Activated naive CD8-positive, alpha-beta T cell (primary cell): Measurements from ENCODE around the gene ALAS1.
"Not testable (repeated sequence)": the region's sequence is repeated elsewhere in the genome, so short reads cannot be mapped to it uniquely, and the experiment has no call there.

ENCODE experiments used
- H3K27ac Mint-ChIP-seq: one replicate; pipeline ENCODE4 v1.8.0; 2021; ENCODE audit warnings: mixed read lengths
- H3K27me3 Mint-ChIP-seq: one replicate; pipeline ENCODE4 v1.8.0; 2021; ENCODE audit warnings: mixed read lengths
- H3K36me3 Mint-ChIP-seq: one replicate; pipeline ENCODE4 v1.8.0; 2021; ENCODE audit warnings: mixed read lengths
- H3K4me1 Mint-ChIP-seq: one replicate; pipeline ENCODE4 v1.8.0; 2021; ENCODE audit warnings: low read depth, mixed read lengths
- H3K4me3 Mint-ChIP-seq: one replicate; pipeline ENCODE4 v1.8.0; 2021; ENCODE audit warnings: mild to moderate bottlenecking, mixed read lengths
- H3K9me3 Mint-ChIP-seq: one replicate; pipeline ENCODE4 v1.8.0; 2021; ENCODE audit warnings: low read depth, mixed read lengths

ALAS1 gene

DNA sequence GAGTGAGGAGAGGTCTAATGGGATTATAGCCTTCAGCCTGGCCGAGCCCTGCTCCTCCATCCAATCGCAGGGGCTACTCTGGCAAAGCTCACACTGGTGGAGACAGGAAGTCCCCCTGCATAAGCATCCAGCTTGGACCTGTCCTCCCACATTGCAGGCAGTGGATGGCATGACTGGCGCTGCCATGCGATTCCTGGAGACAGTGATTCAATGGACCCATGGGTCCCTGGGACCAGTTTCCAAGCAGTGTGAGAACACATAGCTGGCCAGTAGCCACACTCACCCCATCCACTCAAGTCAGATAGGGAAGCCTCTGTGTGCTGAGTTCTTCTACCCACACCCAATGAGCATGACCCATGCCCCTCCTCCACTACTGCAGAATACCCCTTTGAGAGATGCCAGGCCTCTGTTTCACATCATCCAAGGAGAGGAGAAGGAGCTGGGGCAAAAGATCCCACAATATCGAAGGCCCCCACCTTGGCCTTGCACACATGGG is 25.6 kb upstream of the ALAS1 start:
- Mint-ChIP-seq H3K36me3 (peaks cover 2% of the 10 kb centered on the region), H3K27ac (no peak overlapping the region), H3K9me3 (no peaks in the 10 kb centered on the region), H3K27me3 (no peaks in the 10 kb centered on the region), H3K4me3 (no peak overlapping the region), H3K4me1 (peaks cover 3% of the 10 kb centered on the region)

- Mint-ChIP-seq H3K4me1 (peaks cover 3% of the 10 kb centered on the region), H3K9me3 (no peaks in the 10 kb centered on the region), H3K36me3 (no peaks in the 10 kb centered on the region), H3K4me3 (no peak overlapping the region), H3K27ac (no peak overlapping the region), H3K27me3 (no peaks in the 10 kb centered on the region)
Measured at GRCh38 chr3:52173101-52173500, 24.9 kb upstream of the ALAS1 start.

DNA sequence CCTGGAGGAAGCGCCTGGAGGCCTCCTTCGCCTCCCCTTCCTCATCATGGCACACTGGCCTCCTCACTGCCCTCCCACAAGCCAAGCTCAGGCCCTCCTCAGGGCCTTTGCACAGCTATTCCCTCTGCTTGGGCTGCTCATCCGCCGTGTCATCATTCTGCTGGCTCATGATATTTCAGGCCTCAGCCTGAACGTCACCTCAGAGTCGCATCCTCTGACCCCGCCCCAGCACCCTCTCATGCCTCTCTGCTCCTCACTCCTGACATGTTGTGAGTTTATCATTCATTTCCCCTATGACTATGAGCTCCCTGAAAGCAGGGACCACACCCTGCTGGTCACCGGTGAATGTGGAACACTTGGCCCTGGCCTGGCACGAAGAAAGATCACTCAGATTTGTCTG is 23.1 kb upstream of the ALAS1 start:
- Mint-ChIP-seq H3K36me3 (no peaks in the 10 kb centered on the region), H3K27me3 (no peaks in the 10 kb centered on the region), H3K9me3 (no peaks in the 10 kb centered on the region), H3K27ac (no peak overlapping the region), H3K4me3 (no peak overlapping the region), H3K4me1 (peaks cover 3% of the 10 kb centered on the region)

DNA sequence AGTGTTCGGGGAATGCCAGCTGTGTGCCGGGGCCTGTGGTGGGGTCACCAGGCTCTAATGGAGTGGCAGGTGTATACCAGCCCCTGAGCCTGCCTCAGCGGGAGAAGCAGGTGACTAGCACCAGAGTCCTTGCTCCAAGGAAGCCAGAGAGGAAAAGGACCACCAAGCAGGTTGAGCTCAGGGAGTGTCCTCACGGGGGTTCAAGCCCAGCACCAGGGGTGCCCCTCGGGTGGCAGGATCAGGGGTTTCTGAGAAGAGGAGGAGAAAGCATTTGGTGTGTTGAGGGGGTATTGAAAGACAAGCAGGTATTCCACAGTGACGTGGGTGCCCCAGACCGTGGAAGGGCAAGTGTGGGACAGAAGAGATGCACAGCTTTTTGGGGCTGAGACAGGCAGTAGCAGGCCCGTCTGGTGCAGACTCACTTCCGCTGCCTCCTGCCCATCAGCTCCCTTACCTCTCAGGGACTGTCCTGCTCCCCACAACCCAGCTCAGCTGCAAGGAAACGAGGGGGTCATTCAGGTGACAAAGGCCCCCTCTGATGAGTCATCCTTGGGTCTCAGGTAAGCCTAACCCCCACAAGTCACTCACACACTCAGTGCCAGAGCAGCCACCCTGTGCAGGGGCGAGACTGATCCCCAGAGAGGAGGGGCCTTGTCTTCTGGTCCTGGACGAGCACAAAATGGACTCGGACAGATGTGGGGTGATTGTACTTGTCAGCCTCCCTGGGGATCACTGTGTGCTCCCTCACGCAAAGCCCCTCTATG is 22.4 kb upstream of the ALAS1 start:
- no peaks in the 10 kb centered on the region for H3K27me3 Mint-ChIP-seq
- H3K4me1 Mint-ChIP-seq, result peaks cover 3% of the 10 kb centered on the region
- no peaks in the 10 kb centered on the region for H3K36me3 Mint-ChIP-seq
- H3K9me3 Mint-ChIP-seq, result no peaks in the 10 kb centered on the region
- no peak overlapping the region for H3K27ac Mint-ChIP-seq
- H3K4me3 Mint-ChIP-seq, result no peak overlapping the region

GRCh38 chr3:52176180-52176752 is 21.7 kb upstream of the ALAS1 start:
- Mint-ChIP-seq H3K9me3 (no peaks in the 10 kb centered on the region), H3K27ac (no peak overlapping the region), H3K4me3 (no peak overlapping the region), H3K36me3 (no peaks in the 10 kb centered on the region), H3K4me1 (peaks cover 3% of the 10 kb centered on the region), H3K27me3 (no peaks in the 10 kb centered on the region)

- no peak overlapping the region for H3K4me3 Mint-ChIP-seq
Measured at GRCh38 chr3:52176951-52177700, 20.8 kb upstream of the ALAS1 start.

DNA sequence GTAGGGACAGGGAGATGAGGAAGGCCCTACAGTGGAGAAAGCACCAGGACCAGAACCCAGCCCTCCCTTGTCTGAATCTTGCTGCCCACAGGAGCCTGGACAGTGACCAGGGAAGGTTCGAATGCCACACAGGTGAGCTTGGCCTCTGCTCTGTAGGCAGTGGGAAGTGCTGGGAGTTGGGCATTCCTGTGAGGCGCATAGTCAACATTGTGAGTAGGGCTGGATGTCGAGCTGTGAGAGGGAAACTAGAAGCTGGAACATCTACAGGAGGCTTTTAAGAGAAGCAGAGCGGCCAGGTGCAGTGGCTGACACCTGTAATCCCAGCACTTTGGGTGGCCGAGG is 20.3 kb upstream of the ALAS1 start:
- Mint-ChIP-seq H3K27me3 (no peaks in the 10 kb centered on the region), H3K9me3 (no peaks in the 10 kb centered on the region), H3K4me3 (no peak overlapping the region), H3K27ac (no peak overlapping the region), H3K4me1 (no peaks in the 10 kb centered on the region), H3K36me3 (no peaks in the 10 kb centered on the region)

More at GRCh38 chr3:52176951-52177700, 20.8 kb upstream of the ALAS1 start:
- Mint-ChIP-seq H3K27me3 (no peaks in the 10 kb centered on the region), H3K9me3 (no peaks in the 10 kb centered on the region), H3K27ac (no peak overlapping the region), H3K4me1 (no peaks in the 10 kb centered on the region), H3K36me3 (no peaks in the 10 kb centered on the region)

DNA sequence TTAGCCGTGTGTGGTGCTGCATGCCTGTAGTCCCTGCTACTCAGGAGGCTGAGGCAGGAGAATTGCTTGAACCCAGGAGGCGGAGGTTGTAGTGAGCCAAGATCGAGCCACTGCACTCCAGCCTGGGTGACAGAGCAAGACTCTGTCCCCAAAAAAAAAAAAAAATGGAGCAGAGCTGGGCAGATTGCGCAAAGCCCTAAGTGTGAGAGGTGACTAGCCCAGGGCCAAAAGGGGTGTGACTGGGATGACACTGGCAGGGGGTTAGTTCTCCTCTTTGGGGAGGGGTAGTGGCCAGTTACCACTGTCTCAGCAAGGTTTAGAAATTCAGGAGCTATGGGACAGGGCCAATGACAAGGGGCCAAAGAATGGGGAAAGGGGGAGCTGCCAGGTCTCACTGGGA is 19.8 kb upstream of the ALAS1 start:
- not testable (repeated sequence) for H3K27ac Mint-ChIP-seq, H3K9me3 Mint-ChIP-seq, H3K36me3 Mint-ChIP-seq

DNA sequence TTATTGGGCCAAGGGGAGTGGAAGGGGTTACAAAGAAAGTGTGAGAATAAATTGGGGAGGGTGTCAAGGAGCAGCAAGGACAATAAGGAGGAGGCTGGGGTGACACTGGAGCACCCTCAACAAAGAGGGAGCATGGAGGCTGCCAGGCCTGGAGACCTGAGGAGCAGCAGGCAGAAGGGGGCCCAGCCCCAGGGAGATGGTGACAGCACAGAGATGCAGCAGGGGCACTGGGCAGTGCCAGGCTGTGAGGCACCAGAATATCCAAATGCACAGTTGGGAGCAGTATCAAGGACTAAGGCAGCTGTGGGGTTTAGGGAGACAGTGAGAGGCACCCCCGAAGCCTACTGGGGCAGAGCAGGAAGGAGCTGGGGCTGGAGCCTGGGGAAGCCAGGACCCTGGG is 19.4 kb upstream of the ALAS1 start:
- Mint-ChIP-seq H3K36me3 (no peaks in the 10 kb centered on the region), H3K27ac (no peak overlapping the region), H3K27me3 (no peaks in the 10 kb centered on the region), H3K9me3 (no peaks in the 10 kb centered on the region), H3K4me3 (no peak overlapping the region), H3K4me1 (no peaks in the 10 kb centered on the region)

More for the DNA sequence above, 19.8 kb upstream of the ALAS1 start:
- not testable (repeated sequence) for H3K4me3 Mint-ChIP-seq, H3K4me1 Mint-ChIP-seq, H3K27me3 Mint-ChIP-seq

DNA sequence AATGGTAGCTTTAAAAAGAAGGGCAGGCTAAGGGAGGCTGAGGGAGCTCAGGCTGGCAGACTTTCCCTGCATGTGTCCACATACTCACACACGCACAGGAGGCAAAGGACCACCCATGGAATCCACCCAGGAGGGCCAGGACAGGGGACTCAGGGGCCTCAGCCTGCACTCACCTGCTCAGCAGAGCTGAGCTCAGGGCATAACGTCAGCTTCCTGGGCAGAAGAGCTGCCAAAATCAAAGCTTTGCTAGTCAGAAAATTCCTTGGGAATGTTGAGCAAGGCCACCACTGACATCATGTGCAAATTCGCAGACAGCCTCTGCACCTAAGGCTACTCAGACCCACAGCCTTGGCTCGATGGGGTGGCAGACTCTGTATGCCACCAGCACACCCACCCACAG is 16.4 kb upstream of the ALAS1 start:
- H3K27me3 Mint-ChIP-seq, result no peaks in the 10 kb centered on the region
- no peak overlapping the region for H3K4me3 Mint-ChIP-seq
- no peaks in the 10 kb centered on the region for H3K4me1 Mint-ChIP-seq
- no peak overlapping the region for H3K27ac Mint-ChIP-seq
- H3K9me3 Mint-ChIP-seq, result no peaks in the 10 kb centered on the region
- no peaks in the 10 kb centered on the region for H3K36me3 Mint-ChIP-seq

GRCh38 chr3:52182196-52182595 is 15.8 kb upstream of the ALAS1 start:
- no peaks in the 10 kb centered on the region for H3K27me3 Mint-ChIP-seq
- no peak overlapping the region for H3K27ac Mint-ChIP-seq
- no peaks in the 10 kb centered on the region for H3K36me3 Mint-ChIP-seq
- no peaks in the 10 kb centered on the region for H3K4me1 Mint-ChIP-seq
- no peaks in the 10 kb centered on the region for H3K9me3 Mint-ChIP-seq
- no peak overlapping the region for H3K4me3 Mint-ChIP-seq

- Mint-ChIP-seq H3K27me3 (no peaks in the 10 kb centered on the region), H3K9me3 (no peaks in the 10 kb centered on the region), H3K4me3 (no peak overlapping the region), H3K4me1 (no peaks in the 10 kb centered on the region), H3K36me3 (no peaks in the 10 kb centered on the region), H3K27ac (no peak overlapping the region)
Measured at GRCh38 chr3:52182691-52183090, 15.3 kb upstream of the ALAS1 start.

DNA sequence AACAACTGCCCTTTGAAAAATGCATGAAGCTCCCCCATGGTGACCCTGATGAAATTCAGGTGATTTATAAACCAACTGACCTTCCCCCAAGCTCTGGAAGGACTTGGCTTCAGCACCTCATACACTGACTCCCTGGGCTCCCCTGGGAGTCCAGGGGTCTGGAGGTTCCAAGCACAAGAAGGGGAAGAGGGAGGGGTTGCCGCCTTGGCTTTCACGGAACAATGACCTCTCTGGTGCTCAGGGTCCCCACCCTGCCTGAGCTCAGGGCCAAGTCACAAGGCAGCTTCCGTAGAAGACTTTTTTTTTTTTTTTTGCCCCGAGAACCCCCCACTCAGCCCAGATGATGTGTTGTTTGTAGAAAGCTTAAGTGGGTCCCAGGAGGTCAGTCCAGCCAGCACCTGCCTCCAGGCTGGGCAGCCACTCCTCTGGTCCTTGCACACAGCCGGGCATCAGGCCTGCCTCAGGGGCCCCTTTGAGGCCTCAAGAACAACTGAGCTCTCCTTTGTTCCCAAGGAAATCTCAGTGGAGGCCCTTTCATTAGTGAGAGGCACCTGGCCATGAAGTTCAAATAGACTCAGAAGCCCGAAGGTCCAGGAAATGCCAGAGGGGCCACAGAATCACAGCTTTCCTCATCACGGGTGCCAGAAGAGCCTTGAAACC is 14.0 kb upstream of the ALAS1 start:
- Mint-ChIP-seq H3K4me1 (no peaks in the 10 kb centered on the region), H3K27me3 (no peaks in the 10 kb centered on the region), H3K36me3 (no peaks in the 10 kb centered on the region), H3K4me3 (no peak overlapping the region), H3K9me3 (no peaks in the 10 kb centered on the region), H3K27ac (no peak overlapping the region)

- Mint-ChIP-seq H3K4me1 (no peaks in the 10 kb centered on the region), H3K27me3 (no peaks in the 10 kb centered on the region), H3K27ac (no peak overlapping the region), H3K9me3 (no peaks in the 10 kb centered on the region), H3K36me3 (no peaks in the 10 kb centered on the region), H3K4me3 (no peak overlapping the region)
Measured at GRCh38 chr3:52184690-52185089, 13.3 kb upstream of the ALAS1 start.

GRCh38 chr3:52185311-52185710 is 12.6 kb upstream of the ALAS1 start:
- no peaks in the 10 kb centered on the region for H3K27me3 Mint-ChIP-seq
- no peak overlapping the region for H3K4me3 Mint-ChIP-seq
- no peaks in the 10 kb centered on the region for H3K36me3 Mint-ChIP-seq
- H3K4me1 Mint-ChIP-seq, result no peaks in the 10 kb centered on the region
- H3K9me3 Mint-ChIP-seq, result no peaks in the 10 kb centered on the region
- H3K27ac Mint-ChIP-seq, result no peak overlapping the region
